HCT116 (cell line): Measurements from ENCODE around the gene LRRC8B. TPM values are rescaled to one million over a fixed set of nuclear protein-coding genes. Genes with fewer than 3 reads are reported as not detected.

Source experiments
- ATAC-seq: fragments of 200-7000 bp; cut with Tn5 transposase; 2 replicates; pipeline ENCODE4 v1.9.1; 2020; ENCODE audit warnings: mild to moderate bottlenecking, moderate library complexity
- BruUV-seq: library from RNA; stranded (reverse); fragments of 400-500 nt; replicated peaks from 2 replicates; lab custom pipeline; 2021; lab: Mats Ljungman, UMichigan
- CTCF ChIA-PET: fragments of 300-600 bp; sonication (Branson Sonifier 250); formaldehyde crosslinking; loops from one replicate; lab custom pipeline; 2021; ENCODE audit warnings: antibody characterized with exemption; lab: Charles Lee
- POLR2A ChIA-PET: fragments of 300-600, 350-600 bp; sonication (Branson Sonifier 250); formaldehyde crosslinking; loops from one replicate; lab custom pipeline; 2021; ENCODE audit warnings: antibody characterized with exemption; lab: Charles Lee
- RAD21 ChIA-PET, 2 experiments: fragments of 300-600 bp; sonication (Branson Sonifier 250); formaldehyde crosslinking; loops; one replicate each; lab custom pipeline; 2023; ENCODE audit warnings: low total read pairs in 2 of 2; ENCODE audit not compliant: uncharacterized antibody in 2 of 2, unreplicated experiment in 2 of 2, low non-redundant PET in 1 of 2; lab: Charles Lee
- DNase-seq: peaks from one replicate; pipeline ENCODE4 v3.0.0-alpha.2; 2010; ENCODE audit warnings: low read depth, low spot score
- H2AFZ ChIP-seq: fragments of 200-600 bp; shearing (Covaris generic), sonication (generic); 2 replicates; pipeline ENCODE4 v1.6.1; 2017; ENCODE audit warnings: low read depth, mixed run types, mixed read lengths, antibody characterized with exemption, low read length; ENCODE audit not compliant: poor library complexity, severe bottlenecking
- H3K27ac ChIP-seq: 2 replicates; pipeline ENCODE4 v1.5.1; 2012; ENCODE audit warnings: low read depth, low read length
- H3K27me3 ChIP-seq: fragments of 200-600 bp; sonication (generic); 2 replicates; pipeline ENCODE4 v1.6.1; 2016; ENCODE audit warnings: mixed run types, low read length, mixed read lengths; ENCODE audit not compliant: insufficient read depth
- H3K36me3 ChIP-seq, 2 experiments: fragments of 200-500 bp in 1 of 2; fragments of 200-600 bp in 1 of 2; sonication (Bioruptor generic) in 1 of 2; sonication (generic) in 1 of 2; 2 replicates each; pipeline versions ENCODE4 v1.5.1 to v1.6.1; 2014 to 2016; ENCODE audit warnings: low read length in 2 of 2, inconsistent platforms in 1 of 2, mixed read lengths in 1 of 2, mixed run types in 1 of 2; ENCODE audit not compliant: insufficient read depth in 2 of 2, control insufficient read depth in 1 of 2
- H3K4me1 ChIP-seq, 2 experiments: fragments of 200-600 bp in 1 of 2; sonication (generic) in 1 of 2; 2 replicates each; pipeline versions ENCODE4 v1.5.1 to v1.6.1; 2012 to 2017; ENCODE audit warnings: low read length in 2 of 2, inconsistent platforms in 1 of 2, mild to moderate bottlenecking in 1 of 2, mixed read lengths in 1 of 2, mixed run types in 1 of 2, moderate library complexity in 1 of 2; ENCODE audit not compliant: insufficient read depth in 2 of 2, control insufficient read depth in 1 of 2
- H3K4me2 ChIP-seq: fragments of 200-600 bp; sonication (generic); 2 replicates; pipeline ENCODE4 v1.6.1; 2017; ENCODE audit warnings: mixed run types, low read length, mixed read lengths
- H3K4me3 ChIP-seq, 2 experiments: fragments of 200-600 bp in 1 of 2; sonication (generic) in 1 of 2; replicated peaks in 1 of 2; 2 replicates each; pipeline ENCODE4 v1.5.1; 2011 to 2016; ENCODE audit warnings: low read length in 2 of 2, control low read depth in 1 of 2, low read depth in 1 of 2, mild to moderate bottlenecking in 1 of 2, mixed read lengths in 1 of 2, mixed run types in 1 of 2
- H3K79me2 ChIP-seq: fragments of 200-600 bp; sonication (generic); 2 replicates; pipeline ENCODE4 v1.6.1; 2017; ENCODE audit warnings: mild to moderate bottlenecking, mixed run types, low read length, moderate library complexity, mixed read lengths; ENCODE audit not compliant: insufficient read depth
- H3K9ac ChIP-seq: fragments of 200-600 bp; sonication (generic); 2 replicates; pipeline ENCODE4 v1.6.1; 2016; ENCODE audit warnings: low read length, mixed read lengths
- H3K9me2 ChIP-seq: fragments of 200-600 bp; sonication (generic), shearing (Covaris generic); 2 replicates; pipeline ENCODE4 v1.6.1; 2017; ENCODE audit warnings: mixed run types, mild to moderate bottlenecking, moderate library complexity; ENCODE audit not compliant: insufficient read depth
- H3K9me3 ChIP-seq, 2 experiments: fragments of 200-500 bp in 1 of 2; fragments of 200-600 bp in 1 of 2; sonication (Bioruptor generic) in 1 of 2; sonication (generic) in 1 of 2; 2 replicates each; pipeline ENCODE4 v1.6.1; 2014 to 2017; ENCODE audit warnings: low read length in 2 of 2, mixed read lengths in 2 of 2, inconsistent platforms in 1 of 2, low read depth in 1 of 2, mild to moderate bottlenecking in 1 of 2, mixed run types in 1 of 2, moderate library complexity in 1 of 2; ENCODE audit not compliant: control insufficient read depth in 1 of 2, insufficient read depth in 1 of 2
- H4K20me1 ChIP-seq: fragments of 200-600 bp; sonication (generic), shearing (Covaris generic); 2 replicates; pipeline ENCODE4 v1.6.1; 2017; ENCODE audit warnings: mixed run types, mild to moderate bottlenecking, moderate library complexity; ENCODE audit not compliant: insufficient read depth
- CEBPB ChIP-seq: IDR thresholded peaks from 2 replicates; pipeline ENCODE4 v1.6.1; 2012; ENCODE audit warnings: low read depth
- CTCF ChIP-seq, 3 experiments: fragments of 200-600 bp in 1 of 3; sonication (generic) in 1 of 3; IDR thresholded peaks in 2 of 3; conservative IDR thresholded peaks in 1 of 3; 2 replicates each; pipeline ENCODE4 v1.5.1; 2012 to 2017; ENCODE audit warnings: low read depth in 2 of 3, low read length in 2 of 3, antibody characterized with exemption in 1 of 3, borderline replicate concordance in 1 of 3, control low read depth in 1 of 3, mild to moderate bottlenecking in 1 of 3, mixed read lengths in 1 of 3, mixed run types in 1 of 3, moderate library complexity in 1 of 3; ENCODE audit not compliant: insufficient read depth in 1 of 3
- EGR1 ChIP-seq: IDR thresholded peaks from 2 replicates; pipeline ENCODE4 v1.6.1; 2012; ENCODE audit warnings: low read depth
- EZH2 ChIP-seq: fragments of 200-600 bp; sonication (generic); IDR thresholded peaks from 2 replicates; pipeline ENCODE4 v1.6.1; 2017; ENCODE audit warnings: antibody characterized with exemption, mixed run types
- FOSL1 ChIP-seq: IDR thresholded peaks from 2 replicates; pipeline ENCODE4 v1.6.1; 2012; ENCODE audit warnings: low read depth
- MAX ChIP-seq: IDR thresholded peaks from 2 replicates; pipeline ENCODE4 v1.6.1; 2012
- POLR2A ChIP-seq: IDR thresholded peaks from 2 replicates; pipeline ENCODE4 v1.7.0; 2011; ENCODE audit warnings: borderline replicate concordance; ENCODE audit not compliant: insufficient read depth, insufficient read length; ENCODE audit errors: extremely low read depth
- POLR2AphosphoS5 ChIP-seq: IDR thresholded peaks from 2 replicates; pipeline ENCODE4 v1.6.1; 2011; ENCODE audit warnings: mild to moderate bottlenecking, low read depth, low read length, moderate library complexity
- RAD21 ChIP-seq: IDR thresholded peaks from 2 replicates; pipeline ENCODE4 v1.6.1; 2012; ENCODE audit warnings: low read depth, mild to moderate bottlenecking
- TCF7L2 ChIP-seq: IDR thresholded peaks from 2 replicates; pipeline ENCODE4 v1.7.0; 2011; ENCODE audit warnings: borderline replicate concordance, inconsistent platforms; ENCODE audit not compliant: insufficient read depth, insufficient read length; ENCODE audit errors: extremely low read depth
- YY1 ChIP-seq: IDR thresholded peaks from 2 replicates; pipeline ENCODE4 v1.6.1; 2011; ENCODE audit warnings: low read length, low read depth, moderate library complexity, mild to moderate bottlenecking; ENCODE audit not compliant: insufficient replicate concordance; ENCODE audit errors: extremely low read depth
- intact Hi-C: fragments of 100-400 bp; cut with micrococcal nuclease; formaldehyde crosslinking; loops from 2 replicates; pipeline ENCODE4 v1.10.0; 2022
- total RNA-seq: library from RNA; stranded (reverse); gene quantifications from one replicate; pipeline ENCODE4 v1.2.1, GENCODE V29; 2021; ENCODE audit not compliant: unreplicated experiment

LRRC8B gene
- total RNA-seq, 1 experiment from 2014 or later, result 17.9 TPM

GRCh38 chr1:89633248-89633799, 108.7 kb downstream of the LRRC8B start:
- H3K27me3 ChIP-seq, result no peaks in the 10 kb centered on the region
- H2AFZ ChIP-seq, result peak overlapping the region; percentile 12
- POLR2A ChIA-PET, result no interaction called here
- RAD21 ChIA-PET, result no interaction called here
- intact Hi-C loops, result loop anchor here (1.0 to 10.0 kb wide), 3 partner anchors 109 to 361 kb away; partner anchors contain the start of genes LRRC8B and ZNF326
- DNase-seq (peak; percentile 10), ATAC-seq (peak; percentile 58)
- peak overlapping the region; percentile 82 for H3K9ac ChIP-seq
- BruUV-seq, result no TSS peak
- no peaks in the 10 kb centered on the region for H3K9me2 ChIP-seq
- H3K27ac ChIP-seq, result peak overlapping the region; percentile 80
- H3K36me3 ChIP-seq, result no peaks in the 10 kb centered on the region
- peak overlapping the region; percentile 55 to 80 for H3K4me3 ChIP-seq
- H3K9me3 ChIP-seq, result no peaks in the 10 kb centered on the region
- peak overlapping the region; percentile 94 for H3K4me2 ChIP-seq
- CTCF ChIA-PET, result interaction anchor here (0.9 to 2.3 kb wide), 3 partner anchors 17 to 130 kb away, joined by 3 to 10 read pairs (median 4); no protein-coding TSS in a partner anchor
- H3K4me1 ChIP-seq, result peaks cover 8 to 36% of the 10 kb centered on the region in 2 experiments; a peak in 3 of 4 replicates
- TF ChIP-seq MAX (0 out of 2 replicates have a peak, but pooled peaks have one; percentile 41), TCF7L2 (peak; percentile 4), EGR1 (peak; percentile 36; the same call in 1 of the 2 replicates), POLR2AphosphoS5 (no peak; the same call in 1 of the 2 replicates), CEBPB (no peak)
- peaks cover 3% of the 10 kb centered on the region; the same call in 1 of the 2 replicates for H4K20me1 ChIP-seq
- H3K79me2 ChIP-seq, result peaks cover 45% of the 10 kb centered on the region

- Histone ChIP-seq H3K9ac (peak overlapping the region; percentile 82), H4K20me1 (peaks cover 3% of the 10 kb centered on the region; the same call in 1 of the 2 replicates), H3K9me2 (no peaks in the 10 kb centered on the region), H3K4me2 (peak overlapping the region; percentile 94), H3K36me3 (no peaks in the 10 kb centered on the region), H2AFZ (peak overlapping the region; percentile 12), H3K79me2 (peaks cover 49% of the 10 kb centered on the region), H3K27me3 (no peaks in the 10 kb centered on the region), H3K4me1 (peaks cover 8 to 36% of the 10 kb centered on the region in 2 experiments; a peak in 3 of 4 replicates), H3K27ac (peak overlapping the region; percentile 80), H3K9me3 (no peaks in the 10 kb centered on the region), H3K4me3 (peak overlapping the region; percentile 55 to 80)
- intact Hi-C loops, result loop anchor here (1.0 to 10.0 kb wide), 3 partner anchors 109 to 361 kb away; partner anchors contain the start of genes LRRC8B and ZNF326
- peak; percentile 7; the same call in 1 of the 2 replicates for ATAC-seq
- RAD21 ChIA-PET, result no interaction called here
- BruUV-seq, result TSS peak; percentile 44
- POLR2A ChIA-PET, result no interaction called here
- CTCF ChIA-PET, result interaction anchor here (2.3 kb wide), 1 partner anchor 129 kb away, joined by 10 read pairs; no protein-coding TSS in a partner anchor
- DNase-seq, result no peak
- no peak for TF ChIP-seq RAD21
- no peak for TF ChIP-seq TCF7L2
- no peak for TF ChIP-seq POLR2AphosphoS5
- TF ChIP-seq EZH2, result no peak
- TF ChIP-seq YY1, result no peak
- TF ChIP-seq POLR2A, result no peak
- TF ChIP-seq FOSL1, result no peak
- no peak for TF ChIP-seq CTCF (IDR thresholded peaks at IDR 0.05 in 2 of 3, conservative IDR thresholded peaks at IDR 0.05 in 1 of 3; ENCODE audit: borderline replicate concordance in 1 of 3, insufficient read depth in 1 of 3, low read depth in 2 of 3, low read length in 2 of 3)
- TF ChIP-seq MAX, result no peak
- TF ChIP-seq EGR1, result no peak
- no peak for TF ChIP-seq CEBPB
These were observed 109.4 kb downstream of the LRRC8B start for GRCh38 chr1:89633800-89634625.
